AG09319 (cell line): ENCODE measurements around the gene IQGAP1.

Source experiments
- DNase-seq: peaks from one replicate; pipeline ENCODE4 v3.0.0-alpha.2; 2010; ENCODE audit warnings: low read depth; ENCODE audit errors: extremely low read depth
- TF ChIP-seq, protein P1 (sequence below): IDR thresholded peaks from 2 replicates; pipeline ENCODE4 v1.5.1; 2011; ENCODE audit warnings: low read depth, mild to moderate bottlenecking, inconsistent platforms, low read length, moderate library complexity

Gene IQGAP1

DNA sequence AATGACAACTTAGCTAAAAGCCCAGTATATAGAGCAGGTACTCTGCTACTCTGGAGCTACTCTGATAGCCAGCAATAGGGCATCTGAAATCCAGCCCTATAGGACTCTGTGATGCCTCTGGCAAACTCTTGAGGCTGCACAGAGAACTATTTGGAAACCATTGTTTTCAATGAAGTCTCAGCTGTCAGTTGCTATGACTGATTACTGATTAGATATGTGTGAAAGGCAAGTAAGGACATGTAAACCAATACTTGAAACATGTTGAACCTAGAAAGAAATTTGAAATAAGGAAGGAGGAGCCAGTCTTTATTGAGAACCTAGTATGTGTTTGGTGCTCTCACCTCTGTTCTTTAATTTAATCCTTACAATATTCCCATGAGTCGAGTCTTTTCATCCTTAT is 101.5 kb downstream of the IQGAP1 start:
- TF ChIP-seq, protein P1, sequence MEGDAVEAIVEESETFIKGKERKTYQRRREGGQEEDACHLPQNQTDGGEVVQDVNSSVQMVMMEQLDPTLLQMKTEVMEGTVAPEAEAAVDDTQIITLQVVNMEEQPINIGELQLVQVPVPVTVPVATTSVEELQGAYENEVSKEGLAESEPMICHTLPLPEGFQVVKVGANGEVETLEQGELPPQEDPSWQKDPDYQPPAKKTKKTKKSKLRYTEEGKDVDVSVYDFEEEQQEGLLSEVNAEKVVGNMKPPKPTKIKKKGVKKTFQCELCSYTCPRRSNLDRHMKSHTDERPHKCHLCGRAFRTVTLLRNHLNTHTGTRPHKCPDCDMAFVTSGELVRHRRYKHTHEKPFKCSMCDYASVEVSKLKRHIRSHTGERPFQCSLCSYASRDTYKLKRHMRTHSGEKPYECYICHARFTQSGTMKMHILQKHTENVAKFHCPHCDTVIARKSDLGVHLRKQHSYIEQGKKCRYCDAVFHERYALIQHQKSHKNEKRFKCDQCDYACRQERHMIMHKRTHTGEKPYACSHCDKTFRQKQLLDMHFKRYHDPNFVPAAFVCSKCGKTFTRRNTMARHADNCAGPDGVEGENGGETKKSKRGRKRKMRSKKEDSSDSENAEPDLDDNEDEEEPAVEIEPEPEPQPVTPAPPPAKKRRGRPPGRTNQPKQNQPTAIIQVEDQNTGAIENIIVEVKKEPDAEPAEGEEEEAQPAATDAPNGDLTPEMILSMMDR: no peak
- DNase-seq: no peak

DNA sequence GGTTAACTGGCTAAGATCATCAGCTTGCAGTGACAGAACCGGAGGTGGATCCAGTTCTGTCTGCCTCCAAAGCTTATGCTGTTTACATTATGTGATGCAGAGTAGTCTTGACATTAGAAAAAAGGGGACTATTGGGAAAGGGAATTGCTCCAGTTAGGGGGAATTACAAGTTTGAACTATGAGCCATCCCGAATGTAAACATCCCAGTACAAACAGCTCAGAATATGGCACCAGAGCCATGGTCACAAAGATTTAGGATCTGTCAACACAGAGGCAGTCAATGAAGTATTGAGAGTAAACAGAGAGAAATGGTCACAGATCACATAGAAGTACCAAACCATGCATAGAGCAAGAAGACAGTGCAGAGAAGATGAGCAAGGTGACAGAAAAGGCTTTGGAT is 101.9 kb downstream of the IQGAP1 start:
- TF ChIP-seq, protein P1: no peak
- DNase-seq: no peak

DNA sequence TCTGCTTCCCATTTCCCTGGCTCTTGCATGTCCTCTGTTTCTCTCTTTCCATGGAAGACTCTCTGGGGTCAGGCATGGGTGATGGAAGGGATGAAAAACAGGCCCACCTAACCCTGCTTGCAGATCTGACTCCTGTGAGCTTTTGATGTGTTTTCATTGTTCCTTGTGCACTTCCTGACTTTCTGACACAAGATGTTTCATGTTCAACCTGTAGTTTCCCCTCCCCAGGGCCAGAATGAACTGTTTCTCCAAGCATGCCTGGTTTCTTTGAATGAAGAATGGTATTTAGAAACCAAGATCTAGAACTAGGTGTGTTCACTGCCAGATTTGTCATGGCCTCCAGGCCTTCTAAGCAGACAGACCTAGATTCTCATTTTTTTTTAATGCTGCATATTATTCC is 105.6 kb downstream of the IQGAP1 start:
- TF ChIP-seq, protein P1: no peak
- DNase-seq: no peak

DNA sequence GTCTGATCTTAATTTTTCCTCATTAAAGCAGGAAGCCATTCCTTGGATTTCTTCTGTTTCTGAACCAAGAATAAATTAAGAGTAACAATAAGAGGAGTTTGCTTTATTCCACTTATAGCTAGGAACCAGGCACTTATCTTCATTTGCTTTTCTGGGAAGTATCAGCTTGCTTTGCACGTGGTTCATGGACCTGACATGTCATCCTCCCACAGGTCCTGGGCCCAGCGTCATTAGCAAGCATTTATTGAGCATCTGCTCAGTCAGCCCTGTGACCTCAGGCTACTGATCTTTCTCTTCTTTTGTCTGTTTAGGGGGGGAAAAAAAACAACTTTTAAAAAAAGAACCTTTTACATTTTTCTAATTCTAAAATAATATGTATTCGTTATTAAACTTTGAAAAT is 107.0 kb downstream of the IQGAP1 start:
- no peak for DNase-seq
- TF ChIP-seq, protein P1: no peak

DNA sequence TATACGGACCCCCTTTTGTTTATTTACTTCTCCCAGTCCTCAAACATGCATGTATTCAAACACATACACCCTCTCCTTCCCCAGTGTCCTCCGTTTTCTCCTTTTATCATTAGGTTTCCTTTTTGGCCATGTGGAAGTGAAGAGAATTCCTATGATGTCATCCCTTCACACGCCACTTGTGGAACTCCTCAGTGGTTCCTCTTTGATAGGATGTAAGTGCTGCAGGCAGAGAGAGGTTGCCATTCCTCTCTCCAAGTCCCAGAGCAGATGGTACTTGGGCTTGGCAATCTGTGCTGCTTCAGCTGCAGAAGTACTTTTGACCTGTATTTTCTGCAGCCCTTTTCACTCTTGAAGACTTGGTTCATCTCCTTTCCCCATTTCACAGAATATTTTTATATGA is 108.7 kb downstream of the IQGAP1 start:
- TF ChIP-seq, protein P1: no peak
- no peak for DNase-seq

DNA sequence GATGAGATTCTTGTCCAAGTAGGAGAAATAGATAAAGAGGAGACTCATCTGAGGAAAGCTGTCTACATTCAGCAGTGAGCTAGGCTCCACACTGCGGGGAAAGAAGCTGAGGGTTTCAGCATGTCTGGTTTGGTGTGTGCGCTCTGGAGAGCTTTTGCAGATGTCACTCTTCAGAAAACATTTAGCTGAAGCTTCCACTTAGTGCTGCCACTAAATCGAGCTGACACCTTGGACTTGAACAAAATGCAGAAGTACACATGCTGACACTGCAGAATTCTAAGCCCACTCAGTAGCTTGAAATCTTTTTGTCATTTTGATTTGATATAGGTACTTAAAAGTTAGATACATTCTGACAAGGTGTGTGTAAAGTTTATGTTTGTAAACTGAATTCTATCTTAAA is 109.3 kb downstream of the IQGAP1 start:
- TF ChIP-seq, protein P1: no peak
- no peak for DNase-seq

DNA sequence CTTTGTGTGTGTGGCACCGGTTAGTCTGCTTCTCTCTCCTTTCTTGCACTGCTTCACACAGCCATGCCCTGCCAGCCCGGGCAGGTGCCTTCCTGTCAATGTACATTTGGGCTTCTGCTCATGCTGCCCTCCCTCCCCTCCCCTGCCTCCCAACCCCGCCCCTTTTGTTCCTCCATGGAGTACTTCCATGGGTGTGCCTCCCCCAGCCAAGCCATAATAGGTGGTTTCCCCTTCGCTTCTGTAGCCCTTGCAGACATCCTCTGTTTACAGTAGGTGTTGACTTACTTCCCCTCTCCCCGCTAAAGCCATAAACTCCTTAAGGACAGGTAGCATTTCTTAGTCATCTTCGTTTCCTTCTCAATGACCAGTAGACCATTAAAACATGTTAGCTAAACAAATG is 109.9 kb downstream of the IQGAP1 start:
- DNase-seq: no peak
- TF ChIP-seq, protein P1: no peak
